Raji (cell line): ENCODE data around the gene RALGPS1.

Experiments used
- POLR2A ChIP-seq: IDR thresholded peaks from 2 replicates; pipeline ENCODE4 v1.6.1; 2011; ENCODE audit warnings: low read depth, low read length, control low read depth; ENCODE audit not compliant: insufficient read depth

The RALGPS1 gene

GRCh38 chr9:127091526-127091925, 176.9 kb downstream of the RALGPS1 start:
- no peak for TF ChIP-seq POLR2A

- no peak for TF ChIP-seq POLR2A
Observed at GRCh38 chr9:127092041-127092608, 177.5 kb downstream of the RALGPS1 start.

- TF ChIP-seq POLR2A = no peak
Observed at GRCh38 chr9:127093319-127094020, 178.9 kb downstream of the RALGPS1 start.

- no peak for TF ChIP-seq POLR2A
Observed at GRCh38 chr9:127095411-127095810, 180.8 kb downstream of the RALGPS1 start.

GRCh38 chr9:127096208-127096607, 181.6 kb downstream of the RALGPS1 start:
- TF ChIP-seq POLR2A = no peak

GRCh38 chr9:127097683-127098082, 183.1 kb downstream of the RALGPS1 start:
- TF ChIP-seq POLR2A = no peak

GRCh38 chr9:127098916-127099553, 184.5 kb downstream of the RALGPS1 start:
- TF ChIP-seq POLR2A = no peak

DNA sequence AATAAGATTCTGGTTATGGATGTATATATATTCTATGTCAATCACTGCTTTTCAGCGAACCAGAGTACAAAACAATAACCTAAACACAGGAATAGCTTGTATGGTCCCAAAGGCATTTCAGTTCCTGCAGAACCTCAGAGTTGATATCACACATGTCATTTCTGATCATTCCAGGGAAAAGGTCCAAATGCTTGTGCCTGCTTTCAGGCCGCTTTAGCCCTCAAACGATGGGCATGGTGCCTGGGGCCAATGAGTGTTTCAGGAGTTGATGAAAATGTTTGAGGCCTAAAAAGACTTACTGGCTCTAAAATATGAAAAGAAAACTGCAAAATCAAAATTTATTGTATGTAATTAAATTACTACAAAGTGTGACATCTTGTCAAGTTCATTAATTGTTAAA, 185.1 kb downstream of the RALGPS1 start:
- TF ChIP-seq POLR2A = no peak

DNA sequence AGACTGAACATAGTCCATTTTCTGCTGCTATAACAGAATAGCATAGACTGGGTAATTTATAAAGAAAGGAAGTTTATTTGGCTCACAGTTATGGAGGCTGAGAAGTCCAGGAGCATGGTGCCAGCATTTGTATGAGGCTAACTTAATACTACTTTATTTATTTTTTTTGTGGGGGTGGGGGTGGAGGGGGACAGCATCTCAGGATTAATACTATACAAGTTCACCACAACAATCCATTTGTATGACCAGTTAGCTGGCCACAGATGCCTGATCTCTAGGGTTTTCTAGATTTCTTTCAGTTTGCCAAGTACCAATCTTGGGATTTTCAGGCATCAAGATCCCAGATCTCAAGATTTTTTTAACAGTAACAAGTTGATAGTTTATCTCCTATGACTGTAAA, 187.6 kb downstream of the RALGPS1 start:
- TF ChIP-seq POLR2A = no peak

- TF ChIP-seq POLR2A = no peak
Observed at GRCh38 chr9:127102788-127103187, 188.2 kb downstream of the RALGPS1 start.

- TF ChIP-seq POLR2A = no peak
Observed at GRCh38 chr9:127104581-127105311, 190.2 kb downstream of the RALGPS1 start.

DNA sequence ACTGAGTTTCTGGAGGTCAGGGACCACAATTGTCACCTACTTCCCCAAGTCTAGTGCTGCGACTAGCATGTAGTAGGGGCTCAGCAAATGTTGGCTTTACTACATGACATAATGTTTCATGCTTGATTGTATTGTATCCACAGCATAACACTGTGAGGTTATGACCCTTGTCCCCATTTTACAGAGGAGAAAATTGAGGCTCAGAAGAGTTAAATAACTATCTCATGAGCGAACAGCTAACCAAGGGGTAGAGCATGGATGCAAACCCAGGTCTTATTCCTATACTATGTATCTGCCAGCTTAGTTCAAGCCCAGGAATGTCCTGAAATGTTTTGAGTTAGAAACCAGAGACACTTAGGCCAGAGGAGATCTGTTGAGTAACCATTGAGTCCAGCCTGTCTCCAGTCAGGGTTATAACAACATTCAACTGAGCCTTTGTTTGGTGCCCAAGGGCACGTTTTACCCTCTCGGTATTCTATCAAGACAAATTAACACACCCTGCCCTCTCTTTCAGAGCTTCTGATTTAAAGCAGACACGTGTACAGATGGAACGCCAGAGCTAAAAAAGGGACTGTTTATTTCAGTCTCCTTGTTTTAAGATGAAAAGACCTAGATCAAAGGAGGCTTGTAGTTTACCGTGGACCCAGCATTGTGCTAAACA, 191.4 kb downstream of the RALGPS1 start:
- no peak for TF ChIP-seq POLR2A

- no peak for TF ChIP-seq POLR2A
Observed at GRCh38 chr9:127106466-127106855, 191.9 kb downstream of the RALGPS1 start.

DNA sequence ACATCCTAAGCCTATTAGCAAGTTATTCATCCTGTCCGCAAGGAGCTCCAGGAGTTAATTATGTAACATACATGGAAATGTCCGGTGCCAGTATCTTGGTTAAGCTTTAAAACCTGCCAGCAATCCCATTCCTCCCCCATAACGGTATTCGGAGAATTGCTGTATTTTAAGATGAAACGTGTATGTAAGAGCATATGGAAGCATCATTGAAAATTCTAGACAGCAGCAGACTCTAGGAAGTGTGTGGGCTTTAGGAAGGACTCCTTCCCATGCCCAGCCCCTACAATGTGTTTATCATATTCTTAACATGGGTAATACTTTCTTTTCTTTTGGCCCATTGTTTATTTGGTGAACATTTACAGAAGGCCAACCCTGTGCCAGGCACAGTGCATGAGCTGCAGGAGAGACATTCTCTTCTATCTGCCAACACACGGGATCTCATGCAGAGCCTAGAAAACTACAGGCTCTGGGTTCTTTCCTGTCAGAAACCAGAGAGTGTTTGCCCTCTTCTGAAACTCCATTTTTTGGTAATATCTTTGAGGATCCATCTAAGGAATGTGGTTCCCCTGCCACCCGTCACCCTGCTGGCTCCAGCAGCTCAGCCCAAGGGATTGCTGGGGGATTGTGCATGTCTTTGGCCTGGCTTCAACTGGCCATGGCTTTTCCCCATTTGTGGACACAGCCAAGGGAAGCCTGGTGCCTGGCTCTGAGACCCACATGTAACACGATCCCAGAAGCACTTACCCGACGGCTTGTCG, 192.8 kb downstream of the RALGPS1 start:
- TF ChIP-seq POLR2A = no peak

DNA sequence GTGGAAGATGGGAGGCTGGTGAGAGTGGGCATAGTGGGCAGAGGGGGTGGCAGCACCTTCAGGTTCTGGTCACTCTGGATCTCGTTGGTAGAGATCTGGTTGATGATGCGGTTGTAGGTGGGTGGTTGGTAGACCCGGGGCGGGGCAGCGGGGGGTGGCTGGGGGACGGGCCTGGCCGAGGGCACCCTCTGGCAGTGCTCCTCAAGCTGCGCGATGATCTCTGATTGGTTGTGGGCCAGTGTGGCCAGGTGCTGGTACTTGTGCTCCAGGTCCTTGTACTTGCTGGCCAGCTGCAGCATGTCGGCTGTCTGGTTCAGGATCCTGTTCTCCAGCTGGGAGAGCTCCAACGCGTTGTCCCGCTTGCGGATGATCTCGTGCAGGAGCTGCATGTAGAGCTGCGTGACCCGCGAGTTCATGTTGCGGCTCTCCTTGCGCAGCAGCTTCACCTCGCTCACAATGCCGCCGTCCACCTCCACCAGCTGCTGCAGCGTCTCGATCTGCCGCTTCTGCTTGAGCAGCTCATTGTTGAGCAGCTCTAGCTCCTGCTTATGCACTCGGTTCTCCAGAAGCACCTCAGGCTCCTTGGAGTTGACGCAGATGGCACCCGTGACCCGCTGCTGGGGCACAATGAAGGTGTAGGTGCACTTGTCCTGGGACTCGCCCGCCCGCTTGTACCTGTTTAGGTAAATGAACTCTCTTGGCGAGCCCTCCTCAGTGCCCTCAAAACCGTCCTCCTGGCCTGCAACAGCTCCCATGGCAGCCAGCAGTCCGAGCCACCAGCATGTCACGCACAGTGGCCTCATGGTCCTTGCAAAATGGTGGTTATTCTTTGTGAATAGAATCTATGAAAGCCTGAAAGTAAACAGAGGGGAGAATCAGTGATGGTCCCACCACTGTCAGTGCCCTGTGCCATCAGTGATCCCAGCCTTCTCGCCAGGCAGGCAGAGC, 193.6 kb downstream of the RALGPS1 start:
- no peak for TF ChIP-seq POLR2A
